Tibial nerve (tissue), 3 donors: ENCODE data around the gene RGS7BP.

Source experiments
- CTCF ChIP-seq, 5 experiments: fragments of 200-600 bp in 3 of 5; fragments of 450-650 bp in 2 of 5; sonication (generic) in 3 of 5; IDR thresholded peaks; one replicate each; pipeline ENCODE4 v1.5.1; 2016 to 2019; ENCODE audit warnings: antibody characterized with exemption in 5 of 5, mild to moderate bottlenecking in 3 of 5, moderate library complexity in 2 of 5
- POLR2A ChIP-seq, 2 donors: fragments of 450-650 bp; IDR thresholded peaks; one replicate each; pipeline ENCODE4 v1.6.1; 2017; ENCODE audit warnings: antibody characterized with exemption in 2 of 2, mild to moderate bottlenecking in 2 of 2, moderate library complexity in 2 of 2

DNA sequence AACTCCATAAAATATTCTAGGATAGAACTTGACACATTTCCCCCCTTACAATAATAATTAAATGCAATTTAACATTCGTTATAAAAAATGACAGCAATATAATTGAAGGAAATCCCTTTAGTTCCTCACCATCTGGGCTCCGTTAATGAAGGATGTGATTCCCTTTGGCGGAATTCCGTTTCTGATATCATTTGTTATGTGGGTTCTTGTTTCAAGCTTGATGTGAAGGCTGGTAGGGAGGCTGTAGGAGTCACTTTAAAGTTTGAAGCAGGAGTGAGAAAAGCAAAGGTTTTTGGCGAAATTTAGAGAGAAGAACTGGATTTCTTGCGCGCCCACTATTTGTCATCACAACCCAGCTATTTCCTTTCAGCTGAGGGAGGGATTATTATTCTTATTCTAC lies 4.0 kb downstream of the RGS7BP start:
- TF ChIP-seq CTCF (IDR thresholded peaks at IDR 0.05) (no peak), POLR2A (IDR thresholded peaks at IDR 0.05) (no peak)
